ENCODE results near the gene DNAJC15.

DNA sequence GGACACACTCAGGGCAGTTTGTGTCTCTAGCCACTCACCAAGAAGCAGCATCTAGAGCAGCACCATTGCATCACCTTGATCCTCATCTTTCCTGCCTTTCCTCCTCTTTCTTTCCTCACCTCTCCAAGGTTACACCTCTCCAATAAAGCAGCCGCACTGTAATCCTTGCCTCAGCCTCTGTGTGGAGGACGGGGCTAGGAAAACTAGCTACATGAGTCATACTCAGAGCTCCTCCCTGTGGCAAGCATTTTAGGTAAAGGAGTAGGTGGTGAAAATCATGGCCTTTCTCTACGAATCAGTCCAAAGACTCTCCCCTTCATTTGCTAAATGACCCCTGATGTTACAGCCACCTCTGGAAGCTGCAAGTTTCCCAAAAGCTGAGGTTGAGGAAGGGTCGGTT is 108.9 kb downstream of the DNAJC15 start:
- TF ChIP-seq POLR2A (IDR thresholded peaks at IDR 0.05) = no peak
- TF ChIP-seq, protein P1, sequence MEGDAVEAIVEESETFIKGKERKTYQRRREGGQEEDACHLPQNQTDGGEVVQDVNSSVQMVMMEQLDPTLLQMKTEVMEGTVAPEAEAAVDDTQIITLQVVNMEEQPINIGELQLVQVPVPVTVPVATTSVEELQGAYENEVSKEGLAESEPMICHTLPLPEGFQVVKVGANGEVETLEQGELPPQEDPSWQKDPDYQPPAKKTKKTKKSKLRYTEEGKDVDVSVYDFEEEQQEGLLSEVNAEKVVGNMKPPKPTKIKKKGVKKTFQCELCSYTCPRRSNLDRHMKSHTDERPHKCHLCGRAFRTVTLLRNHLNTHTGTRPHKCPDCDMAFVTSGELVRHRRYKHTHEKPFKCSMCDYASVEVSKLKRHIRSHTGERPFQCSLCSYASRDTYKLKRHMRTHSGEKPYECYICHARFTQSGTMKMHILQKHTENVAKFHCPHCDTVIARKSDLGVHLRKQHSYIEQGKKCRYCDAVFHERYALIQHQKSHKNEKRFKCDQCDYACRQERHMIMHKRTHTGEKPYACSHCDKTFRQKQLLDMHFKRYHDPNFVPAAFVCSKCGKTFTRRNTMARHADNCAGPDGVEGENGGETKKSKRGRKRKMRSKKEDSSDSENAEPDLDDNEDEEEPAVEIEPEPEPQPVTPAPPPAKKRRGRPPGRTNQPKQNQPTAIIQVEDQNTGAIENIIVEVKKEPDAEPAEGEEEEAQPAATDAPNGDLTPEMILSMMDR (IDR thresholded peaks at IDR 0.05) = peak in 4 of 6 experiments; percentile 23 to 63 (median 37)

Data from thyroid gland (tissue), 4 donors.